Measurements from ENCODE around the gene ANKRD26. TPM values are rescaled to one million over a fixed set of nuclear protein-coding genes. Genes with fewer than 3 reads are reported as not detected.

The ANKRD26 gene
- total and polyA plus RNA-seq, 2 experiments from 2014 or later, result 7.9 to 23.1 TPM

DNA sequence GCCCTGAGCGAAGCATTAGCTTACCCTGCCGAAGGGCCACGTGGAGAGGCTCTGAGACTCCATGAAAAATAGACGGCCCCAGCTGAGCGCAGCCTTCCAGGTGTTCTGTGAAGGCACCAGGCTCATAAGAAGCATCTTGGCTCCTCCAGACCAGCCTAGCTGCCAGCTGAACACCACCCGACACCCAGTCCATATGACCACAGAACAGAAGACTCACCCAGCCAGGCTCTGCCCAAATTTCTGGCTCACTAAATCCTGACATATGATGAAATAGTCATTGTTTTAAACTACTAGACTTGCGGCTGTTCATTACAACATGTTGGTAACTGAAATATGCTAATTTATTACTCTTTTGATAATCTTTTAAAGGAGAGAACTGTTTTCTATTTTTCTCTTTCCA is 140.0 kb downstream of the ANKRD26 start (continued):
- TF ChIP-seq ZNF331 (CRISPR knock-in tag; IDR thresholded peaks at IDR 0.05; ENCODE audit: low read depth), result no peak

DNA sequence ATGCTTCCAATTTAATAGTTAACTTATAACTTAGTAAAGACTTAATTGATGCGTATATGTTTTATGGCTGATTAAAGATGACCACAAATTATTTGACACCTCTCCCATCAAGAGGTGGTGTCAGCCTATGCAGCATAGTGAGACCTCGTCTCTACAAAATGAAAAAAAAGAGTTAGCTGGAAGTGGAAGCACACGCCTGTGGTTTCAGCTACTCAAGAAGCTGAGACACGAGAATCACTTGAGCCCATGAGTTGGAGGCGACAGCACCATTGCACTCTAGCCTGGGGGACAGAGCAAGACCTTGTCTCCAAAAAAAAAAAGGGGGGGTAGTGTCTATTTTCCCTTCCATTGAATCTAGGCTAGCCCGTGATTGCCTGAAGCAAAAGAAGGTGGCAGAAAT is 140.5 kb downstream of the ANKRD26 start:
- Histone ChIP-seq H3K79me2 (replicated peaks; ENCODE audit: insufficient read depth) (no peaks in the 10 kb centered on the region), H3K4me3 (no peak overlapping the region), H3K27ac (ENCODE audit: low read depth) (no peak overlapping the region), H3K4me2 (no peak overlapping the region), H3K9me2 (ENCODE audit: insufficient read depth) (no peaks in the 10 kb centered on the region), H3K27me3 (ENCODE audit: insufficient read depth) (no peaks in the 10 kb centered on the region), H3K4me1 (ENCODE audit: insufficient read depth) (no peaks in the 10 kb centered on the region), H3K36me3 (ENCODE audit: insufficient read depth) (no peaks in the 10 kb centered on the region), H2AFZ (no peak overlapping the region), H4K20me1 (replicated peaks; ENCODE audit: insufficient read depth) (no peaks in the 10 kb centered on the region), H3F3A (replicated peaks; ENCODE audit: low read depth) (no peaks in the 10 kb centered on the region)
- ATAC-seq, result no peak
- Mint-ChIP-seq H3K36me3 (ENCODE audit: low read depth) (no peaks in the 10 kb centered on the region), H3K9me3 (no peaks in the 10 kb centered on the region), H3K27me3 (ENCODE audit: insufficient read depth, low read depth, poor library complexity) (peaks cover 2% of the 10 kb centered on the region), H3K4me1 (no peaks in the 10 kb centered on the region), H3K4me3 (no peak overlapping the region), H3K27ac (no peak overlapping the region)
- TF ChIP-seq JUNB (IDR thresholded peaks at IDR 0.05; ENCODE audit: unreplicated experiment) (no peak), ZNF462 (CRISPR knock-in tag; IDR thresholded peaks at IDR 0.05) (no peak), CREB1 (CRISPR knock-in tag; IDR thresholded peaks at IDR 0.05; ENCODE audit: low read depth) (no peak), STAT1 (IDR thresholded peaks at IDR 0.05; ENCODE audit: unreplicated experiment) (no peak), EZH2phosphoT487 (IDR thresholded peaks at IDR 0.05; ENCODE audit: unreplicated experiment) (no peak), POLR2AphosphoS5 (IDR thresholded peaks at IDR 0.05; ENCODE audit: low read depth) (no peak), ZNF331 (CRISPR knock-in tag; IDR thresholded peaks at IDR 0.05; ENCODE audit: low read depth) (no peak), EZH2 (IDR thresholded peaks at IDR 0.05; ENCODE audit: low read depth, unreplicated experiment) (no peak), NANOG (IDR thresholded peaks at IDR 0.05; ENCODE audit: borderline replicate concordance) (no peak), ZNF114 (CRISPR knock-in tag; IDR thresholded peaks at IDR 0.05) (no peak)
- TF ChIP-seq, protein P1, sequence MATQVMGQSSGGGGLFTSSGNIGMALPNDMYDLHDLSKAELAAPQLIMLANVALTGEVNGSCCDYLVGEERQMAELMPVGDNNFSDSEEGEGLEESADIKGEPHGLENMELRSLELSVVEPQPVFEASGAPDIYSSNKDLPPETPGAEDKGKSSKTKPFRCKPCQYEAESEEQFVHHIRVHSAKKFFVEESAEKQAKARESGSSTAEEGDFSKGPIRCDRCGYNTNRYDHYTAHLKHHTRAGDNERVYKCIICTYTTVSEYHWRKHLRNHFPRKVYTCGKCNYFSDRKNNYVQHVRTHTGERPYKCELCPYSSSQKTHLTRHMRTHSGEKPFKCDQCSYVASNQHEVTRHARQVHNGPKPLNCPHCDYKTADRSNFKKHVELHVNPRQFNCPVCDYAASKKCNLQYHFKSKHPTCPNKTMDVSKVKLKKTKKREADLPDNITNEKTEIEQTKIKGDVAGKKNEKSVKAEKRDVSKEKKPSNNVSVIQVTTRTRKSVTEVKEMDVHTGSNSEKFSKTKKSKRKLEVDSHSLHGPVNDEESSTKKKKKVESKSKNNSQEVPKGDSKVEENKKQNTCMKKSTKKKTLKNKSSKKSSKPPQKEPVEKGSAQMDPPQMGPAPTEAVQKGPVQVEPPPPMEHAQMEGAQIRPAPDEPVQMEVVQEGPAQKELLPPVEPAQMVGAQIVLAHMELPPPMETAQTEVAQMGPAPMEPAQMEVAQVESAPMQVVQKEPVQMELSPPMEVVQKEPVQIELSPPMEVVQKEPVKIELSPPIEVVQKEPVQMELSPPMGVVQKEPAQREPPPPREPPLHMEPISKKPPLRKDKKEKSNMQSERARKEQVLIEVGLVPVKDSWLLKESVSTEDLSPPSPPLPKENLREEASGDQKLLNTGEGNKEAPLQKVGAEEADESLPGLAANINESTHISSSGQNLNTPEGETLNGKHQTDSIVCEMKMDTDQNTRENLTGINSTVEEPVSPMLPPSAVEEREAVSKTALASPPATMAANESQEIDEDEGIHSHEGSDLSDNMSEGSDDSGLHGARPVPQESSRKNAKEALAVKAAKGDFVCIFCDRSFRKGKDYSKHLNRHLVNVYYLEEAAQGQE (IDR thresholded peaks at IDR 0.05; ENCODE audit: unreplicated experiment), result no peak
- TF ChIP-seq, protein P2, sequence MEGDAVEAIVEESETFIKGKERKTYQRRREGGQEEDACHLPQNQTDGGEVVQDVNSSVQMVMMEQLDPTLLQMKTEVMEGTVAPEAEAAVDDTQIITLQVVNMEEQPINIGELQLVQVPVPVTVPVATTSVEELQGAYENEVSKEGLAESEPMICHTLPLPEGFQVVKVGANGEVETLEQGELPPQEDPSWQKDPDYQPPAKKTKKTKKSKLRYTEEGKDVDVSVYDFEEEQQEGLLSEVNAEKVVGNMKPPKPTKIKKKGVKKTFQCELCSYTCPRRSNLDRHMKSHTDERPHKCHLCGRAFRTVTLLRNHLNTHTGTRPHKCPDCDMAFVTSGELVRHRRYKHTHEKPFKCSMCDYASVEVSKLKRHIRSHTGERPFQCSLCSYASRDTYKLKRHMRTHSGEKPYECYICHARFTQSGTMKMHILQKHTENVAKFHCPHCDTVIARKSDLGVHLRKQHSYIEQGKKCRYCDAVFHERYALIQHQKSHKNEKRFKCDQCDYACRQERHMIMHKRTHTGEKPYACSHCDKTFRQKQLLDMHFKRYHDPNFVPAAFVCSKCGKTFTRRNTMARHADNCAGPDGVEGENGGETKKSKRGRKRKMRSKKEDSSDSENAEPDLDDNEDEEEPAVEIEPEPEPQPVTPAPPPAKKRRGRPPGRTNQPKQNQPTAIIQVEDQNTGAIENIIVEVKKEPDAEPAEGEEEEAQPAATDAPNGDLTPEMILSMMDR (conservative IDR thresholded peaks at IDR 0.05; ENCODE audit: low read depth in 2 of 2), result no peak
- TF ChIP-seq, protein P3, sequence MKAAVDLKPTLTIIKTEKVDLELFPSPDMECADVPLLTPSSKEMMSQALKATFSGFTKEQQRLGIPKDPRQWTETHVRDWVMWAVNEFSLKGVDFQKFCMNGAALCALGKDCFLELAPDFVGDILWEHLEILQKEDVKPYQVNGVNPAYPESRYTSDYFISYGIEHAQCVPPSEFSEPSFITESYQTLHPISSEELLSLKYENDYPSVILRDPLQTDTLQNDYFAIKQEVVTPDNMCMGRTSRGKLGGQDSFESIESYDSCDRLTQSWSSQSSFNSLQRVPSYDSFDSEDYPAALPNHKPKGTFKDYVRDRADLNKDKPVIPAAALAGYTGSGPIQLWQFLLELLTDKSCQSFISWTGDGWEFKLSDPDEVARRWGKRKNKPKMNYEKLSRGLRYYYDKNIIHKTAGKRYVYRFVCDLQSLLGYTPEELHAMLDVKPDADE (IDR thresholded peaks at IDR 0.05), result no peak
- no peak for DNase-seq (ENCODE audit: low spot score)

Measured in GM23338 (cell line).